Neural cell (in vitro differentiated cells): Measurements from ENCODE around the gene TBC1D20. TPM values are rescaled to one million over a fixed set of nuclear protein-coding genes. Genes with fewer than 3 reads are reported as not detected.

Experiments
- H2AFZ ChIP-seq: fragments of 200-600, 300-800 bp; sonication (generic), shearing (Covaris generic); 2 replicates; pipeline ENCODE4 v1.6.0; 2014; ENCODE audit warnings: low read depth, mild to moderate bottlenecking, antibody characterized with exemption, low read length, moderate library complexity
- H3F3A ChIP-seq: fragments of 200-600 bp; shearing (Covaris generic); 2 replicates; pipeline ENCODE4 v1.6.1; 2016; ENCODE audit warnings: mild to moderate bottlenecking, moderate library complexity, mixed read lengths, antibody characterized with exemption, low read length; ENCODE audit not compliant: insufficient read depth, poor library complexity, severe bottlenecking
- H3K27ac ChIP-seq: fragments of 200-600, 300-800 bp; sonication (generic), shearing (Covaris generic); 2 replicates; pipeline ENCODE4 v1.5.1; 2014; ENCODE audit warnings: mild to moderate bottlenecking, low read length, moderate library complexity
- H3K27me3 ChIP-seq: fragments of 300-800, 200-600 bp; sonication (generic), shearing (Covaris generic); 2 replicates; pipeline ENCODE4 v1.6.0; 2014; ENCODE audit warnings: mild to moderate bottlenecking, low read depth, low read length, moderate library complexity; ENCODE audit not compliant: insufficient read depth
- H3K36me3 ChIP-seq: fragments of 300-800, 200-600 bp; sonication (generic), shearing (Covaris generic); 2 replicates; pipeline ENCODE4 v1.5.1; 2014; ENCODE audit warnings: mild to moderate bottlenecking, antibody characterized with exemption, low read length, moderate library complexity; ENCODE audit not compliant: insufficient read depth
- H3K4me2 ChIP-seq: fragments of 300-800, 200-600 bp; sonication (generic), shearing (Covaris generic); 2 replicates; pipeline ENCODE4 v1.6.0; 2014; ENCODE audit warnings: mild to moderate bottlenecking, low read length
- H3K4me3 ChIP-seq: fragments of 300-800, 200-600 bp; sonication (generic), shearing (Covaris generic); 2 replicates; pipeline ENCODE4 v1.5.1; 2014; ENCODE audit warnings: mild to moderate bottlenecking, low read length, moderate library complexity
- H3K79me2 ChIP-seq: fragments of 200-600 bp; shearing (Covaris generic); replicated peaks from 2 replicates; pipeline ENCODE4 v1.6.0; 2014; ENCODE audit warnings: mild to moderate bottlenecking, low read length, moderate library complexity; ENCODE audit not compliant: insufficient read depth
- H3K9ac ChIP-seq: fragments of 300-800, 200-600 bp; sonication (generic), shearing (Covaris generic); 2 replicates; pipeline ENCODE4 v1.6.1; 2016; ENCODE audit warnings: mild to moderate bottlenecking, low read length, mixed read lengths
- H3K9me2 ChIP-seq: fragments of 200-600 bp; shearing (Covaris generic); 2 replicates; pipeline ENCODE4 v1.6.1; 2016; ENCODE audit warnings: mild to moderate bottlenecking, low read length, mixed read lengths; ENCODE audit not compliant: insufficient read depth
- H3K9me3 ChIP-seq: fragments of 200-600, 300-800 bp; sonication (generic), shearing (Covaris generic); 2 replicates; pipeline ENCODE4 v1.6.1; 2016; ENCODE audit warnings: mild to moderate bottlenecking, mixed run types, low read length, moderate library complexity, mixed read lengths
- H4K20me1 ChIP-seq: fragments of 200-600 bp; shearing (Covaris generic); 2 replicates; pipeline ENCODE4 v1.6.1; 2016; ENCODE audit warnings: mild to moderate bottlenecking, mixed run types; ENCODE audit not compliant: insufficient read depth
- EP300 ChIP-seq: fragments of 450-650 bp; conservative IDR thresholded peaks from 2 replicates; pipeline ENCODE4 v1.6.1; 2014; ENCODE audit warnings: antibody characterized with exemption, mild to moderate bottlenecking, moderate library complexity; ENCODE audit not compliant: poor library complexity, severe bottlenecking
- EZH2 ChIP-seq: fragments of 200-600, 300-800 bp; shearing (Covaris generic), sonication (generic); IDR thresholded peaks from 2 replicates; pipeline ENCODE4 v1.6.1; 2014; ENCODE audit warnings: antibody characterized with exemption, low read length, borderline replicate concordance, mild to moderate bottlenecking; ENCODE audit not compliant: insufficient read depth, poor library complexity, severe bottlenecking
- MXI1 ChIP-seq: fragments of 450-650 bp; conservative IDR thresholded peaks from 2 replicates; pipeline ENCODE4 v1.6.1; 2014; ENCODE audit warnings: antibody characterized with exemption, mild to moderate bottlenecking; ENCODE audit not compliant: poor library complexity, severe bottlenecking
- POLR2AphosphoS5 ChIP-seq: IDR thresholded peaks from 2 replicates; pipeline ENCODE4 v1.6.1; 2012
- RAD21 ChIP-seq: fragments of 450-650 bp; conservative IDR thresholded peaks from 2 replicates; pipeline ENCODE4 v1.6.1; 2014; ENCODE audit warnings: antibody characterized with exemption, mild to moderate bottlenecking, moderate library complexity
- REST ChIP-seq: IDR thresholded peaks from 2 replicates; pipeline ENCODE4 v1.6.1; 2012; ENCODE audit warnings: borderline replicate concordance
- SMC3 ChIP-seq: fragments of 450-650 bp; conservative IDR thresholded peaks from 2 replicates; pipeline ENCODE4 v1.6.1; 2014; ENCODE audit warnings: antibody characterized with exemption, mild to moderate bottlenecking, moderate library complexity; ENCODE audit not compliant: poor library complexity
- TAF1 ChIP-seq: IDR thresholded peaks from 2 replicates; pipeline ENCODE4 v1.6.1; 2012; ENCODE audit warnings: low read depth
- polyA plus RNA-seq: library from polyadenylated mRNA; depleted of rRNA; stranded (reverse); fragments of >200 nt; gene quantifications from 2 replicates; pipeline ENCODE4 v1.2.3, GENCODE V29; 2014
- TF ChIP-seq, protein P1 (sequence below): fragments of 450-650 bp; IDR thresholded peaks from 2 replicates; pipeline ENCODE4 v1.5.1; 2014; ENCODE audit warnings: antibody characterized with exemption, mild to moderate bottlenecking, moderate library complexity; ENCODE audit not compliant: poor library complexity, severe bottlenecking

The TBC1D20 gene
- polyA plus RNA-seq, 1 donor from 2014 or later: 25.1 TPM

DNA sequence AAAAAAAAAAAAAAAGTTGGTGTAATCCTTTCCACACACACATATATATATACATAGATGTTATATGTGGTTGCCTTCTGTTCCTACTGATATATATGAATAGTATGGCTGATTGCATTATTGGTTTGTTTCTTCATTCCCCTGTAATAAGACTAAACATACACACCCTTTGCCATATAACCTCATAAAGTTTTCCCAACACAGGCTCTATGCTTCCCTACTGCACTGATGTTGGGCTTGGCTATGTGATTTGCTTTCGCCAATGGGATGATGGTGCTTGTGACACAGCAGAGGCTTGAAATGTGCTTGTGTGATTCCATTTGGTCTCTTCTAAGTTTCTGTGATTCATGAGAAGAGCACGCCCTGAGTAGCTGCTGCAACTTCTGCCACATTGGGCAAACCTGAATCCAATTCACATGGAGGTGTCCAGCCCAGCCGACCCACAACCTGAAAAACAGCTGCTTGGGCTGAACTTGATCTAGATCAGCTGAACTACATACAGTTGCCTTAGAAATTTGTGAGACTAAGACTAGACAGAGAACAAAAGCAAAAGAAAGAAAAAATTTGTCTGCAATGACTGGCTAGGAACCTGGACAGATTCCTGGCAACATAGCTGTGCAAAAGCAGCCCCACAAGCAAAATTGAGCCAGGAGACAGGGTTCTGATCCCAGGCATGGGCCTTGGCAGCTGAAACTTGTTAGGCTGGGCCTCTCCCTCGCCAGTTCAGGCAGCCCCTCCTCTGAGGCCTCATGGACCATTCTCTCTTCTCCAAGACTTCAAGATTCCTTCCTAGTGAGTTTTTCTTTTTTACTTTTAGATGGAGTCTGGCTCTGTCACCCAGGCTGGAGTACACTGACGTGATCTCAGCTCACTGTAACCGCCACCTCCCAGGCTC, 13.4 kb upstream of the TBC1D20 start:
- no peak overlapping the region for H3K4me2 ChIP-seq

DNA sequence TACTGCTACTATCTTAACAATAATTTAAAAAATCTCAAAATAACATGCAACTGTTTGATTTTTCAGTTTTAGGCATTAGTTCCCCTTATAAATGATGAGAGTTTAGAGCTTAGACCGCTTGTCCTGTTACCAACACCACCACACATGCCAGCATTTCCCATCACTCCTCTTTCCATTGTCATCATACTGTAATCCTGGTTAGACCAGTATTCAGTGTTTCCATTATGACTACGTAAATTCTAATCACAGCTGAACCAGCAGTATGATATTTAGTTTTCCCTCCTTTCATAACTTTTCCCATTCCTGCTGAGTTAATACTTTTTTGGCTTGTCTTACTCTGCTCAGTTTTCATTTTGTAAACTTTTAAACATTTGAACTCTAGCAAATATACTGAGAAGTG, 12.2 kb upstream of the TBC1D20 start:
- H3K27me3 ChIP-seq: no peaks in the 10 kb centered on the region
- no peak overlapping the region for H3K4me3 ChIP-seq
- H3K79me2 ChIP-seq: no peaks in the 10 kb centered on the region
- no peaks in the 10 kb centered on the region for H3F3A ChIP-seq
- no peak overlapping the region for H3K27ac ChIP-seq
- H3K36me3 ChIP-seq: no peaks in the 10 kb centered on the region
- no peak overlapping the region for H2AFZ ChIP-seq
- H3K9ac ChIP-seq: no peak overlapping the region
- H3K4me2 ChIP-seq: no peak overlapping the region
- no peaks in the 10 kb centered on the region for H3K9me2 ChIP-seq
- no peaks in the 10 kb centered on the region for H4K20me1 ChIP-seq
- H3K9me3 ChIP-seq: no peaks in the 10 kb centered on the region
- TF ChIP-seq RAD21 (no peak), SMC3 (no peak), POLR2AphosphoS5 (no peak), TAF1 (no peak), EP300 (no peak), REST (no peak)
- TF ChIP-seq, protein P1, sequence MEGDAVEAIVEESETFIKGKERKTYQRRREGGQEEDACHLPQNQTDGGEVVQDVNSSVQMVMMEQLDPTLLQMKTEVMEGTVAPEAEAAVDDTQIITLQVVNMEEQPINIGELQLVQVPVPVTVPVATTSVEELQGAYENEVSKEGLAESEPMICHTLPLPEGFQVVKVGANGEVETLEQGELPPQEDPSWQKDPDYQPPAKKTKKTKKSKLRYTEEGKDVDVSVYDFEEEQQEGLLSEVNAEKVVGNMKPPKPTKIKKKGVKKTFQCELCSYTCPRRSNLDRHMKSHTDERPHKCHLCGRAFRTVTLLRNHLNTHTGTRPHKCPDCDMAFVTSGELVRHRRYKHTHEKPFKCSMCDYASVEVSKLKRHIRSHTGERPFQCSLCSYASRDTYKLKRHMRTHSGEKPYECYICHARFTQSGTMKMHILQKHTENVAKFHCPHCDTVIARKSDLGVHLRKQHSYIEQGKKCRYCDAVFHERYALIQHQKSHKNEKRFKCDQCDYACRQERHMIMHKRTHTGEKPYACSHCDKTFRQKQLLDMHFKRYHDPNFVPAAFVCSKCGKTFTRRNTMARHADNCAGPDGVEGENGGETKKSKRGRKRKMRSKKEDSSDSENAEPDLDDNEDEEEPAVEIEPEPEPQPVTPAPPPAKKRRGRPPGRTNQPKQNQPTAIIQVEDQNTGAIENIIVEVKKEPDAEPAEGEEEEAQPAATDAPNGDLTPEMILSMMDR: no peak

More for the DNA sequence above, 13.4 kb upstream of the TBC1D20 start:
- Histone ChIP-seq H4K20me1 (no peaks in the 10 kb centered on the region), H3K27me3 (no peaks in the 10 kb centered on the region), H3K27ac (no peak overlapping the region), H3K9me2 (no peaks in the 10 kb centered on the region), H3F3A (no peaks in the 10 kb centered on the region), H3K4me3 (no peak overlapping the region), H3K9ac (no peak overlapping the region), H3K36me3 (peaks cover 7% of the 10 kb centered on the region), H3K79me2 (no peaks in the 10 kb centered on the region), H3K9me3 (no peaks in the 10 kb centered on the region), H2AFZ (no peak overlapping the region)
- TF ChIP-seq POLR2AphosphoS5 (no peak), TAF1 (no peak), EP300 (no peak), EZH2 (no peak), MXI1 (no peak), RAD21 (no peak), SMC3 (no peak), REST (no peak)
- TF ChIP-seq, protein P1: no peak
